ENCODE measurements around the gene CEBPG. TPM values are rescaled to one million over a fixed set of nuclear protein-coding genes. Genes with fewer than 3 reads are reported as not detected.

CEBPG gene
- total RNA-seq, 1 experiment from 2014 or later = 51.1 TPM

DNA sequence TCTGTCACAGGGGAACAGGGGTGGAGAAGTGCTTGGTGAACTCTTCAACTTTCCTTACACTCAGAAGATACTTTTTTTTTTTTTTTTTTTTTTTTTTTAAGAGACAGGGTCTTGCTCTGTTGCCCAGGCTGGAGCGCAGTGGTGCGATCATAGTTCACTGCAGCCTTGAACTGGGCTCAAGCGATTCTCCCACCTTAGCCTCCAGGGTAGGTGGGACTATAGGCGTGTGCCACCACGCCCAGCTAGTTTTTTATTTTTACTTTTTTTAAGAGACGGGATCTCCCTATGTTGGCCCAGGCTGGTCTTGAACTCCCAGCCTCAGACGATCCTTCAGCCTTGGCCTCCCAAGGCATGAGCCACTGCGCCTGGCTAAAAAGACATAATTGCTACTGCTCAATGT lies 11.5 kb downstream of the CEBPG start:
- Histone ChIP-seq H3K4me3 (replicated peaks in 1 of 2; ENCODE audit: low read depth in 1 of 2, low read length in 2 of 2) (no peak overlapping the region), H3K36me3 (ENCODE audit: control insufficient read depth in 1 of 2, insufficient read depth in 2 of 2, low read length in 2 of 2) (peaks cover 3 to 6% of the 10 kb centered on the region in 2 experiments; a peak in 2 of 4 replicates), H3K4me1 (ENCODE audit: control insufficient read depth in 1 of 2, insufficient read depth in 2 of 2, low read length in 2 of 2) (no peaks in the 10 kb centered on the region), H3K9me3 (ENCODE audit: control insufficient read depth in 1 of 2, insufficient read depth in 1 of 2, low read depth in 1 of 2, low read length in 2 of 2) (no peaks in the 10 kb centered on the region), H4K20me1 (ENCODE audit: insufficient read depth) (no peaks in the 10 kb centered on the region), H3K9me2 (ENCODE audit: insufficient read depth) (no peaks in the 10 kb centered on the region), H3K9ac (ENCODE audit: low read length) (no peak overlapping the region), H2AFZ (ENCODE audit: low read depth, low read length, poor library complexity, severe bottlenecking) (no peak overlapping the region), H3K27me3 (ENCODE audit: insufficient read depth, low read length) (no peaks in the 10 kb centered on the region), H3K79me2 (ENCODE audit: insufficient read depth, low read length) (peaks cover 49% of the 10 kb centered on the region), H3K4me2 (ENCODE audit: low read length) (no peak overlapping the region), H3K27ac (ENCODE audit: low read depth, low read length) (no peak overlapping the region)
- CTCF ChIA-PET = interaction anchor here (1.2 kb wide), 1 partner anchor 149 kb away, joined by 4 read pairs; no protein-coding TSS in a partner anchor
- intact Hi-C loops (cut with micrococcal nuclease) = no loop called here
- POLR2A ChIA-PET = interaction anchor here (1.2 kb wide), 1 partner anchor 9 kb away, joined by 3 read pairs; no protein-coding TSS in a partner anchor
- BruUV-seq (replicated peaks) = no TSS peak
- RAD21 ChIA-PET (ENCODE audit: low non-redundant PET in 1 of 2, low total read pairs in 2 of 2, uncharacterized antibody in 2 of 2, unreplicated experiment in 2 of 2) = no interaction called here
- TF ChIP-seq ZFX (IDR thresholded peaks at IDR 0.05) = no peak
- TF ChIP-seq SIN3A (IDR thresholded peaks at IDR 0.05; ENCODE audit: low read depth) = no peak
- TF ChIP-seq SP1 (IDR thresholded peaks at IDR 0.05; ENCODE audit: low read depth) = no peak
- no peak for TF ChIP-seq CTCF (IDR thresholded peaks at IDR 0.05 in 2 of 3, conservative IDR thresholded peaks at IDR 0.05 in 1 of 3; ENCODE audit: borderline replicate concordance in 1 of 3, insufficient read depth in 1 of 3, low read depth in 2 of 3, low read length in 2 of 3)
- TF ChIP-seq EZH2phosphoT487 (IDR thresholded peaks at IDR 0.05; ENCODE audit: borderline replicate concordance) = no peak
- no peak for TF ChIP-seq SRF (IDR thresholded peaks at IDR 0.05; ENCODE audit: low read depth)
- no peak for TF ChIP-seq POLR2A (IDR thresholded peaks at IDR 0.05; ENCODE audit: borderline replicate concordance, extremely low read depth, insufficient read depth, insufficient read length)
- TF ChIP-seq EGR1 (IDR thresholded peaks at IDR 0.05; ENCODE audit: low read depth) = no peak
- TF ChIP-seq, protein P1, sequence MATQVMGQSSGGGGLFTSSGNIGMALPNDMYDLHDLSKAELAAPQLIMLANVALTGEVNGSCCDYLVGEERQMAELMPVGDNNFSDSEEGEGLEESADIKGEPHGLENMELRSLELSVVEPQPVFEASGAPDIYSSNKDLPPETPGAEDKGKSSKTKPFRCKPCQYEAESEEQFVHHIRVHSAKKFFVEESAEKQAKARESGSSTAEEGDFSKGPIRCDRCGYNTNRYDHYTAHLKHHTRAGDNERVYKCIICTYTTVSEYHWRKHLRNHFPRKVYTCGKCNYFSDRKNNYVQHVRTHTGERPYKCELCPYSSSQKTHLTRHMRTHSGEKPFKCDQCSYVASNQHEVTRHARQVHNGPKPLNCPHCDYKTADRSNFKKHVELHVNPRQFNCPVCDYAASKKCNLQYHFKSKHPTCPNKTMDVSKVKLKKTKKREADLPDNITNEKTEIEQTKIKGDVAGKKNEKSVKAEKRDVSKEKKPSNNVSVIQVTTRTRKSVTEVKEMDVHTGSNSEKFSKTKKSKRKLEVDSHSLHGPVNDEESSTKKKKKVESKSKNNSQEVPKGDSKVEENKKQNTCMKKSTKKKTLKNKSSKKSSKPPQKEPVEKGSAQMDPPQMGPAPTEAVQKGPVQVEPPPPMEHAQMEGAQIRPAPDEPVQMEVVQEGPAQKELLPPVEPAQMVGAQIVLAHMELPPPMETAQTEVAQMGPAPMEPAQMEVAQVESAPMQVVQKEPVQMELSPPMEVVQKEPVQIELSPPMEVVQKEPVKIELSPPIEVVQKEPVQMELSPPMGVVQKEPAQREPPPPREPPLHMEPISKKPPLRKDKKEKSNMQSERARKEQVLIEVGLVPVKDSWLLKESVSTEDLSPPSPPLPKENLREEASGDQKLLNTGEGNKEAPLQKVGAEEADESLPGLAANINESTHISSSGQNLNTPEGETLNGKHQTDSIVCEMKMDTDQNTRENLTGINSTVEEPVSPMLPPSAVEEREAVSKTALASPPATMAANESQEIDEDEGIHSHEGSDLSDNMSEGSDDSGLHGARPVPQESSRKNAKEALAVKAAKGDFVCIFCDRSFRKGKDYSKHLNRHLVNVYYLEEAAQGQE (IDR thresholded peaks at IDR 0.05; ENCODE audit: low read depth) = no peak
- TF ChIP-seq ATF3 (IDR thresholded peaks at IDR 0.05) = no peak
- DNase-seq (ENCODE audit: low read depth, low spot score) = no peak
- ATAC-seq = no peak
